WTC11 (cell line): ENCODE measurements around the gene BTBD1.

ENCODE experiments used
- ATF2 ChIP-seq: sonication (generic); formaldehyde crosslinking; IDR thresholded peaks from 2 replicates; pipeline ENCODE4 v1.8.1; 2022; ENCODE audit warnings: low read depth, missing genetic modification reagents, borderline replicate concordance
- ATF6 ChIP-seq: sonication (generic); formaldehyde crosslinking; IDR thresholded peaks from 2 replicates; pipeline ENCODE4 v1.8.1; 2023; ENCODE audit warnings: mild to moderate bottlenecking, missing genetic modification reagents
- CREB1 ChIP-seq: sonication (generic); formaldehyde crosslinking; IDR thresholded peaks from 2 replicates; pipeline ENCODE4 v1.8.0; 2023; ENCODE audit warnings: mild to moderate bottlenecking, missing genetic modification reagents
- CTCF ChIP-seq: fragments of 200-600 bp; IDR thresholded peaks from 2 replicates; pipeline ENCODE4 v1.8.0; 2022; ENCODE audit warnings: antibody characterized with exemption
- IRF1 ChIP-seq: sonication (generic); formaldehyde crosslinking; IDR thresholded peaks from 2 replicates; pipeline ENCODE4 v1.8.0; 2023; ENCODE audit warnings: missing genetic modification reagents
- JUN ChIP-seq: sonication (generic); formaldehyde crosslinking; IDR thresholded peaks from 2 replicates; pipeline ENCODE4 v1.8.0; 2023; ENCODE audit warnings: mild to moderate bottlenecking, missing genetic modification reagents
- MAX ChIP-seq: sonication (generic); formaldehyde crosslinking; IDR thresholded peaks from 2 replicates; pipeline ENCODE4 v1.8.0; 2022; ENCODE audit warnings: mild to moderate bottlenecking, missing genetic modification reagents
- NFE2L1 ChIP-seq: sonication (generic); formaldehyde crosslinking; IDR thresholded peaks from 2 replicates; pipeline ENCODE4 v1.8.1; 2023; ENCODE audit warnings: missing genetic modification reagents
- NFYB ChIP-seq: sonication (generic); formaldehyde crosslinking; conservative IDR thresholded peaks from 2 replicates; pipeline ENCODE4 v1.8.0; 2022; ENCODE audit warnings: low read depth, missing genetic modification reagents
- ZBTB43 ChIP-seq: sonication (generic); formaldehyde crosslinking; IDR thresholded peaks from 2 replicates; pipeline ENCODE4 v1.8.1; 2023; ENCODE audit warnings: mild to moderate bottlenecking, missing genetic modification reagents
- ZNF138 ChIP-seq: sonication (generic); formaldehyde crosslinking; conservative IDR thresholded peaks from 2 replicates; pipeline ENCODE4 v1.8.1; 2022; ENCODE audit warnings: mild to moderate bottlenecking, moderate library complexity, missing genetic modification reagents
- ZNF232 ChIP-seq: sonication (generic); formaldehyde crosslinking; IDR thresholded peaks from 2 replicates; pipeline ENCODE4 v1.8.0; 2022; ENCODE audit warnings: mild to moderate bottlenecking, missing genetic modification reagents
- ZNF671 ChIP-seq: fragments of 250-450 bp; sonication (Bioruptor Pico); IDR thresholded peaks from 2 replicates; pipeline ENCODE4 v1.8.0; 2021; ENCODE audit warnings: mild to moderate bottlenecking

- no peak for TF ChIP-seq MAX
- no peak for TF ChIP-seq NFE2L1 (CRISPR knock-in tag)
- TF ChIP-seq CTCF, result no peak
- no peak for TF ChIP-seq ZNF671
- TF ChIP-seq IRF1, result no peak
- no peak for TF ChIP-seq ZNF232 (CRISPR knock-in tag)
- no peak for TF ChIP-seq JUN (CRISPR knock-in tag)
- no peak for TF ChIP-seq ZBTB43 (CRISPR knock-in tag)
- TF ChIP-seq ATF6 (CRISPR knock-in tag), result no peak
- TF ChIP-seq ATF2 (CRISPR knock-in tag), result no peak
- no peak for TF ChIP-seq NFYB (CRISPR knock-in tag)
- no peak for TF ChIP-seq CREB1 (CRISPR knock-in tag)
- TF ChIP-seq ZNF138 (CRISPR knock-in tag), result no peak
Measured at GRCh38 chr15:82972990-82973389, 94.1 kb downstream of the BTBD1 start.
